ENCODE measurements around the gene FXYD5.
A peak's percentile ranks its signal among the peaks of the same experiment; 100 is the strongest.

FXYD5 gene

DNA sequence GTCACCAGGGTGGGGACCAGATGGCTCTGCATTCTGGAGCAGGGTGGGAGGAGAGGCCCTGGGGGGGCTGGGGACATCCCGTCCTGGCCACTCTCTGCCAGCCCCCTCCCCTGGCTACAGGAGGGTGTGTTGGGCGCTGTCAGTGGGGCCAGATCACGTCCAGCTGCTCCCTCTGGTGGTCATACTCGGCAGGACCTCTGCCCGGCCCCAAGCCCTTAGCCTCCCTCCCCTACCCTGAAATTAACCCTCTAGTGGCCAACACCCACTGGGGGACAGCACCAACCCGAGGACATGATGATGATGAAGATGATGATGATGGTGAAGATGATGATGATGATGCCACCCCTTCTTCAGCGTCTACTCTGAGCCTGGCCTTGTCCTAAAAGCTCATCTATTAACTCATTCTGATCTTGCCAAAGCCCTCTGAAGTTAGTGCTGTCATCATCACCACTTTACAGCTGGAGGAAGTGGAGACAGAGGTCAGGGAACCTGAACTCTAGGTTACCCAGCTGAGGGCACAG is 19.1 kb upstream of the FXYD5 start:
- TF ChIP-seq CTCF (IDR thresholded peaks at IDR 0.05; ENCODE audit: low read length) (peak; percentile 92), EZH2 (IDR thresholded peaks at IDR 0.05; ENCODE audit: borderline replicate concordance, low read length) (no peak)
- no peaks in the 10 kb centered on the region for H3F3A ChIP-seq (ENCODE audit: insufficient read depth, low read length)
- no peaks in the 10 kb centered on the region; the same call in 1 of the 2 replicates for H3K27me3 ChIP-seq (ENCODE audit: insufficient read depth, low read length)
- no peaks in the 10 kb centered on the region for H3K9me3 ChIP-seq (ENCODE audit: low read length)
- no peak overlapping the region for H3K27ac ChIP-seq (ENCODE audit: low read depth, low read length, poor library complexity, severe bottlenecking)
- no peak overlapping the region for H3K4me3 ChIP-seq (ENCODE audit: low read depth, low read length, poor library complexity, severe bottlenecking)
- no peaks in the 10 kb centered on the region for H3K9me2 ChIP-seq (ENCODE audit: low read depth, low read length)
- no peaks in the 10 kb centered on the region for H4K20me1 ChIP-seq (ENCODE audit: insufficient read depth, low read length)
- no peaks in the 10 kb centered on the region for H3K79me2 ChIP-seq (ENCODE audit: insufficient read depth, low read length)
- no peaks in the 10 kb centered on the region for H3K36me3 ChIP-seq (ENCODE audit: insufficient read depth, low read length)
- no peaks in the 10 kb centered on the region for H3K4me1 ChIP-seq (ENCODE audit: insufficient read depth, low read length, severe bottlenecking)
- no peak overlapping the region for H3K9ac ChIP-seq (ENCODE audit: low read length)
- no peak overlapping the region for H3K4me2 ChIP-seq (ENCODE audit: low read length)
- no peak overlapping the region for H2AFZ ChIP-seq (ENCODE audit: low read length)

- TF ChIP-seq CTCF (IDR thresholded peaks at IDR 0.05; ENCODE audit: low read length): no peak
- TF ChIP-seq EZH2 (IDR thresholded peaks at IDR 0.05; ENCODE audit: borderline replicate concordance, low read length): no peak
- Histone ChIP-seq H3K27ac (ENCODE audit: low read depth, low read length, poor library complexity, severe bottlenecking) (no peak overlapping the region), H3K4me1 (ENCODE audit: insufficient read depth, low read length, severe bottlenecking) (no peaks in the 10 kb centered on the region), H3K4me3 (ENCODE audit: low read depth, low read length, poor library complexity, severe bottlenecking) (no peak overlapping the region), H3K9me2 (ENCODE audit: low read depth, low read length) (no peaks in the 10 kb centered on the region), H3K79me2 (ENCODE audit: insufficient read depth, low read length) (no peaks in the 10 kb centered on the region), H3K9me3 (ENCODE audit: low read length) (no peaks in the 10 kb centered on the region), H3K9ac (ENCODE audit: low read length) (no peak overlapping the region), H3K4me2 (ENCODE audit: low read length) (no peak overlapping the region), H3F3A (ENCODE audit: insufficient read depth, low read length) (no peaks in the 10 kb centered on the region), H2AFZ (ENCODE audit: low read length) (no peak overlapping the region), H4K20me1 (ENCODE audit: insufficient read depth, low read length) (no peaks in the 10 kb centered on the region), H3K27me3 (ENCODE audit: insufficient read depth, low read length) (no peaks in the 10 kb centered on the region; the same call in 1 of the 2 replicates), H3K36me3 (ENCODE audit: insufficient read depth, low read length) (no peaks in the 10 kb centered on the region)
Measured at GRCh38 chr19:35136231-35136630, 18.3 kb upstream of the FXYD5 start.

GRCh38 chr19:35136977-35137702 is 17.4 kb upstream of the FXYD5 start:
- peaks cover 8% of the 10 kb centered on the region for H3K4me1 ChIP-seq (ENCODE audit: insufficient read depth, low read length, severe bottlenecking)

More at GRCh38 chr19:35136977-35137702, 17.4 kb upstream of the FXYD5 start:
- no peaks in the 10 kb centered on the region for H3K36me3 ChIP-seq (ENCODE audit: insufficient read depth, low read length)
- H3K27ac ChIP-seq (ENCODE audit: low read depth, low read length, poor library complexity, severe bottlenecking): no peak overlapping the region
- H3K4me2 ChIP-seq (ENCODE audit: low read length): no peak overlapping the region
- H4K20me1 ChIP-seq (ENCODE audit: insufficient read depth, low read length): no peaks in the 10 kb centered on the region
- no peak for TF ChIP-seq EZH2 (IDR thresholded peaks at IDR 0.05; ENCODE audit: borderline replicate concordance, low read length)
- no peak for TF ChIP-seq CTCF (IDR thresholded peaks at IDR 0.05; ENCODE audit: low read length)
- no peaks in the 10 kb centered on the region; the same call in 1 of the 2 replicates for H3F3A ChIP-seq (ENCODE audit: insufficient read depth, low read length)
- no peak overlapping the region for H3K9ac ChIP-seq (ENCODE audit: low read length)
- no peak overlapping the region for H3K4me3 ChIP-seq (ENCODE audit: low read depth, low read length, poor library complexity, severe bottlenecking)
- no peaks in the 10 kb centered on the region for H3K9me3 ChIP-seq (ENCODE audit: low read length)
- no peaks in the 10 kb centered on the region; the same call in 1 of the 2 replicates for H3K27me3 ChIP-seq (ENCODE audit: insufficient read depth, low read length)
- H3K9me2 ChIP-seq (ENCODE audit: low read depth, low read length): no peaks in the 10 kb centered on the region
- H3K79me2 ChIP-seq (ENCODE audit: insufficient read depth, low read length): no peaks in the 10 kb centered on the region
- no peak overlapping the region for H2AFZ ChIP-seq (ENCODE audit: low read length)

Measured in OCI-LY1 (cell line).